Activated naive CD4-positive, alpha-beta T cell (primary cell): ENCODE results near the gene B4GALT7.
"Not testable (repeated sequence)": the region's sequence is repeated elsewhere in the genome, so short reads cannot be mapped to it uniquely, and the experiment has no call there.

Experiments used
- DNase-seq, 4 experiments: peaks; one replicate each; lab custom pipeline; 2025; lab: John Stamatoyannopoulos, UW

B4GALT7 gene

GRCh38 chr5:177609076-177610059, 9.4 kb downstream of the B4GALT7 start:
- DNase-seq, result no peak

- DNase-seq, result no peak
Measured at GRCh38 chr5:177610131-177610769, 10.3 kb downstream of the B4GALT7 start.

GRCh38 chr5:177610770-177611445, 11.0 kb downstream of the B4GALT7 start:
- DNase-seq, result no peak

GRCh38 chr5:177611446-177612214, 11.7 kb downstream of the B4GALT7 start:
- no peak for DNase-seq

- DNase-seq, result no peak
Measured at GRCh38 chr5:177612215-177612673, 12.3 kb downstream of the B4GALT7 start.

- no peak for DNase-seq
Measured at GRCh38 chr5:177620560-177620959, 20.6 kb downstream of the B4GALT7 start.

- not testable (repeated sequence) for DNase-seq
Measured at GRCh38 chr5:177624172-177624571, 24.2 kb downstream of the B4GALT7 start.

- not testable (repeated sequence) for DNase-seq
Measured at GRCh38 chr5:177630186-177630585, 30.3 kb downstream of the B4GALT7 start.

GRCh38 chr5:177634912-177635311, 35.0 kb downstream of the B4GALT7 start:
- not testable (repeated sequence) for DNase-seq

- DNase-seq, result not testable (repeated sequence)
Measured at GRCh38 chr5:177645462-177645861, 45.5 kb downstream of the B4GALT7 start.

- not testable (repeated sequence) for DNase-seq
Measured at GRCh38 chr5:177651235-177651634, 51.3 kb downstream of the B4GALT7 start.

GRCh38 chr5:177657846-177658245, 57.9 kb downstream of the B4GALT7 start:
- not testable (repeated sequence) for DNase-seq

- not testable (repeated sequence) for DNase-seq
Measured at GRCh38 chr5:177658542-177658941, 58.6 kb downstream of the B4GALT7 start.
